HCT116 (cell line): ENCODE results near the gene SHC1. TPM values are rescaled to one million over a fixed set of nuclear protein-coding genes. Genes with fewer than 3 reads are reported as not detected.

Experiments used
- ATAC-seq: fragments of 200-7000 bp; cut with Tn5 transposase; 2 replicates; pipeline ENCODE4 v1.9.1; 2020; ENCODE audit warnings: mild to moderate bottlenecking, moderate library complexity
- BruUV-seq: library from RNA; stranded (reverse); fragments of 400-500 nt; replicated peaks from 2 replicates; lab custom pipeline; 2021; lab: Mats Ljungman, UMichigan
- CTCF ChIA-PET: fragments of 300-600 bp; sonication (Branson Sonifier 250); formaldehyde crosslinking; loops from one replicate; lab custom pipeline; 2021; ENCODE audit warnings: antibody characterized with exemption; lab: Charles Lee
- POLR2A ChIA-PET: fragments of 300-600, 350-600 bp; sonication (Branson Sonifier 250); formaldehyde crosslinking; loops from one replicate; lab custom pipeline; 2021; ENCODE audit warnings: antibody characterized with exemption; lab: Charles Lee
- RAD21 ChIA-PET, 2 experiments: fragments of 300-600 bp; sonication (Branson Sonifier 250); formaldehyde crosslinking; loops; one replicate each; lab custom pipeline; 2023; ENCODE audit warnings: low total read pairs in 2 of 2; ENCODE audit not compliant: uncharacterized antibody in 2 of 2, unreplicated experiment in 2 of 2, low non-redundant PET in 1 of 2; lab: Charles Lee
- DNase-seq: peaks from one replicate; pipeline ENCODE4 v3.0.0-alpha.2; 2010; ENCODE audit warnings: low read depth, low spot score
- H2AFZ ChIP-seq: fragments of 200-600 bp; shearing (Covaris generic), sonication (generic); 2 replicates; pipeline ENCODE4 v1.6.1; 2017; ENCODE audit warnings: low read depth, mixed run types, mixed read lengths, antibody characterized with exemption, low read length; ENCODE audit not compliant: poor library complexity, severe bottlenecking
- H3K27ac ChIP-seq: 2 replicates; pipeline ENCODE4 v1.5.1; 2012; ENCODE audit warnings: low read depth, low read length
- H3K27me3 ChIP-seq: fragments of 200-600 bp; sonication (generic); 2 replicates; pipeline ENCODE4 v1.6.1; 2016; ENCODE audit warnings: mixed run types, low read length, mixed read lengths; ENCODE audit not compliant: insufficient read depth
- H3K36me3 ChIP-seq, 2 experiments: fragments of 200-500 bp in 1 of 2; fragments of 200-600 bp in 1 of 2; sonication (Bioruptor generic) in 1 of 2; sonication (generic) in 1 of 2; 2 replicates each; pipeline versions ENCODE4 v1.5.1 to v1.6.1; 2014 to 2016; ENCODE audit warnings: low read length in 2 of 2, inconsistent platforms in 1 of 2, mixed read lengths in 1 of 2, mixed run types in 1 of 2; ENCODE audit not compliant: insufficient read depth in 2 of 2, control insufficient read depth in 1 of 2
- H3K4me1 ChIP-seq, 2 experiments: fragments of 200-600 bp in 1 of 2; sonication (generic) in 1 of 2; 2 replicates each; pipeline versions ENCODE4 v1.5.1 to v1.6.1; 2012 to 2017; ENCODE audit warnings: low read length in 2 of 2, inconsistent platforms in 1 of 2, mild to moderate bottlenecking in 1 of 2, mixed read lengths in 1 of 2, mixed run types in 1 of 2, moderate library complexity in 1 of 2; ENCODE audit not compliant: insufficient read depth in 2 of 2, control insufficient read depth in 1 of 2
- H3K4me2 ChIP-seq: fragments of 200-600 bp; sonication (generic); 2 replicates; pipeline ENCODE4 v1.6.1; 2017; ENCODE audit warnings: mixed run types, low read length, mixed read lengths
- H3K4me3 ChIP-seq, 2 experiments: fragments of 200-600 bp in 1 of 2; sonication (generic) in 1 of 2; replicated peaks in 1 of 2; 2 replicates each; pipeline ENCODE4 v1.5.1; 2011 to 2016; ENCODE audit warnings: low read length in 2 of 2, control low read depth in 1 of 2, low read depth in 1 of 2, mild to moderate bottlenecking in 1 of 2, mixed read lengths in 1 of 2, mixed run types in 1 of 2
- H3K79me2 ChIP-seq: fragments of 200-600 bp; sonication (generic); 2 replicates; pipeline ENCODE4 v1.6.1; 2017; ENCODE audit warnings: mild to moderate bottlenecking, mixed run types, low read length, moderate library complexity, mixed read lengths; ENCODE audit not compliant: insufficient read depth
- H3K9ac ChIP-seq: fragments of 200-600 bp; sonication (generic); 2 replicates; pipeline ENCODE4 v1.6.1; 2016; ENCODE audit warnings: low read length, mixed read lengths
- H3K9me2 ChIP-seq: fragments of 200-600 bp; sonication (generic), shearing (Covaris generic); 2 replicates; pipeline ENCODE4 v1.6.1; 2017; ENCODE audit warnings: mixed run types, mild to moderate bottlenecking, moderate library complexity; ENCODE audit not compliant: insufficient read depth
- H3K9me3 ChIP-seq, 2 experiments: fragments of 200-500 bp in 1 of 2; fragments of 200-600 bp in 1 of 2; sonication (Bioruptor generic) in 1 of 2; sonication (generic) in 1 of 2; 2 replicates each; pipeline ENCODE4 v1.6.1; 2014 to 2017; ENCODE audit warnings: low read length in 2 of 2, mixed read lengths in 2 of 2, inconsistent platforms in 1 of 2, low read depth in 1 of 2, mild to moderate bottlenecking in 1 of 2, mixed run types in 1 of 2, moderate library complexity in 1 of 2; ENCODE audit not compliant: control insufficient read depth in 1 of 2, insufficient read depth in 1 of 2
- H4K20me1 ChIP-seq: fragments of 200-600 bp; sonication (generic), shearing (Covaris generic); 2 replicates; pipeline ENCODE4 v1.6.1; 2017; ENCODE audit warnings: mixed run types, mild to moderate bottlenecking, moderate library complexity; ENCODE audit not compliant: insufficient read depth
- CBX3 ChIP-seq: IDR thresholded peaks from 2 replicates; pipeline ENCODE4 v1.6.1; 2012; ENCODE audit warnings: low read depth
- CEBPB ChIP-seq: IDR thresholded peaks from 2 replicates; pipeline ENCODE4 v1.6.1; 2012; ENCODE audit warnings: low read depth
- EGR1 ChIP-seq: IDR thresholded peaks from 2 replicates; pipeline ENCODE4 v1.6.1; 2012; ENCODE audit warnings: low read depth
- ELF1 ChIP-seq: IDR thresholded peaks from 2 replicates; pipeline ENCODE4 v1.6.1; 2012; ENCODE audit warnings: low read depth, borderline replicate concordance
- EZH2phosphoT487 ChIP-seq: fragments of 200-600 bp; IDR thresholded peaks from 2 replicates; pipeline ENCODE4 v1.6.1; 2018; ENCODE audit warnings: antibody characterized with exemption, borderline replicate concordance
- FOSL1 ChIP-seq: IDR thresholded peaks from 2 replicates; pipeline ENCODE4 v1.6.1; 2012; ENCODE audit warnings: low read depth
- JUND ChIP-seq: IDR thresholded peaks from 2 replicates; pipeline ENCODE4 v1.6.1; 2012
- POLR2A ChIP-seq: IDR thresholded peaks from 2 replicates; pipeline ENCODE4 v1.7.0; 2011; ENCODE audit warnings: borderline replicate concordance; ENCODE audit not compliant: insufficient read depth, insufficient read length; ENCODE audit errors: extremely low read depth
- RAD21 ChIP-seq: IDR thresholded peaks from 2 replicates; pipeline ENCODE4 v1.6.1; 2012; ENCODE audit warnings: low read depth, mild to moderate bottlenecking
- SIN3A ChIP-seq: IDR thresholded peaks from 2 replicates; pipeline ENCODE4 v1.6.1; 2012; ENCODE audit warnings: low read depth
- SRF ChIP-seq: IDR thresholded peaks from 2 replicates; pipeline ENCODE4 v1.6.1; 2012; ENCODE audit warnings: low read depth
- ZFX ChIP-seq: fragments of 450-650 bp; IDR thresholded peaks from 2 replicates; pipeline ENCODE4 v1.6.1; 2017
- ZNF274 ChIP-seq: fragments of 200-500 bp; sonication (Bioruptor generic); IDR thresholded peaks from 2 replicates; pipeline ENCODE4 v1.6.1; 2014; ENCODE audit warnings: mild to moderate bottlenecking, low read depth, low read length, inconsistent platforms
- intact Hi-C: fragments of 100-400 bp; cut with micrococcal nuclease; formaldehyde crosslinking; loops from 2 replicates; pipeline ENCODE4 v1.10.0; 2022
- total RNA-seq: library from RNA; stranded (reverse); gene quantifications from one replicate; pipeline ENCODE4 v1.2.1, GENCODE V29; 2021; ENCODE audit not compliant: unreplicated experiment
- TF ChIP-seq, protein P1 (sequence below): IDR thresholded peaks from 2 replicates; pipeline ENCODE4 v1.6.1; 2012; ENCODE audit warnings: low read depth
- TF ChIP-seq, protein P2 (sequence below), 3 experiments: fragments of 200-600 bp in 1 of 3; sonication (generic) in 1 of 3; IDR thresholded peaks in 2 of 3; conservative IDR thresholded peaks in 1 of 3; 2 replicates each; pipeline ENCODE4 v1.5.1; 2012 to 2017; ENCODE audit warnings: low read depth in 2 of 3, low read length in 2 of 3, antibody characterized with exemption in 1 of 3, borderline replicate concordance in 1 of 3, control low read depth in 1 of 3, mild to moderate bottlenecking in 1 of 3, mixed read lengths in 1 of 3, mixed run types in 1 of 3, moderate library complexity in 1 of 3; ENCODE audit not compliant: insufficient read depth in 1 of 3
- TF ChIP-seq, protein P3 (sequence below): IDR thresholded peaks from 2 replicates; pipeline ENCODE4 v1.6.1; 2012
- TF ChIP-seq, protein P4 (sequence below): IDR thresholded peaks from 2 replicates; pipeline ENCODE4 v1.6.1; 2012

SHC1 gene
- total RNA-seq, 1 experiment from 2014 or later = 148 TPM

DNA sequence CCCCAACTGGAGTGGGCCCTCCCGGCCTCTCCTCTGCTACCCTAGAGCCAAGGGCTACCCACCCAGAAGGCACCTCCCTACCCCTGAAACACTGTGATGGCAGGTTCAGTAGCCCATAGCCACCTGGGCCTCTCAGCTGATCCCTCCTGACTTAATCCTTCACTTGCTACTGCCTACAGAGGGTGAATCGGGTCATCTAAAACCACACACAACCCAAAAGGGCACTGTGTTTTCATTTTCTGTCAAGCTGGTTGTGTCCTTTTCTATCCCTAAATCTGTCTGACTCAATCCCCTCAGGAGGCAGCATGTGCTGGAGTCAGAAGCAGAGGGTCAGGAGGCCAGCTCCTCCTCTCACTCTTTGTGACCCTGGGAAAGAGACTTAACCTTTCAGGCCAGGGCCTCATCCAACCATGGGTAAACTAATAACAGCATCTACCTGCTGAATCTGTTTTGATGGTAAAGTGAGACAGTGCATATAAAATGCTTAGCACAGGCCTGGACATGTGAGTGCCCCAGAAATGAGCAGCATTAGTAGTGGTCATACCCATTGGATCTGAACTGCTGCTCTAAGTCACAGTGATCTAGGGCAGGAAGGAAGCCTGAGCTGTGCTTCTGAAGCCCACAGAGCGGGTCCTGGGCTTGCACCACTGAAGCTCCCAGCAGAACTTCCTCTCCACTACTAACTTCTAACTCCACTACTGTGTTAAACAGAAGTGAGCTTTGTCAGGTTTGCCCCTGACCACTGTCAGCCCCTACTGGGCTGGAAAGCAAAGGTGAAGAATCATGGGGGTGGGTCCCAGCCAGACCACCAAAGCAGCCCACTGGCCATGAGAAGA, 45.0 kb downstream of the SHC1 start:
- no peaks in the 10 kb centered on the region for H3K9me2 ChIP-seq
- H3K27me3 ChIP-seq = no peaks in the 10 kb centered on the region
- no peaks in the 10 kb centered on the region for H3K79me2 ChIP-seq
- intact Hi-C loops = no loop called here
- DNase-seq (no peak), ATAC-seq (no peak)
- CTCF ChIA-PET = no interaction called here
- H3K36me3 ChIP-seq = peaks cover 0 to 3% of the 10 kb centered on the region in 2 experiments; a peak in 1 of 4 replicates
- no peak overlapping the region for H3K4me3 ChIP-seq
- TF ChIP-seq, protein P1, sequence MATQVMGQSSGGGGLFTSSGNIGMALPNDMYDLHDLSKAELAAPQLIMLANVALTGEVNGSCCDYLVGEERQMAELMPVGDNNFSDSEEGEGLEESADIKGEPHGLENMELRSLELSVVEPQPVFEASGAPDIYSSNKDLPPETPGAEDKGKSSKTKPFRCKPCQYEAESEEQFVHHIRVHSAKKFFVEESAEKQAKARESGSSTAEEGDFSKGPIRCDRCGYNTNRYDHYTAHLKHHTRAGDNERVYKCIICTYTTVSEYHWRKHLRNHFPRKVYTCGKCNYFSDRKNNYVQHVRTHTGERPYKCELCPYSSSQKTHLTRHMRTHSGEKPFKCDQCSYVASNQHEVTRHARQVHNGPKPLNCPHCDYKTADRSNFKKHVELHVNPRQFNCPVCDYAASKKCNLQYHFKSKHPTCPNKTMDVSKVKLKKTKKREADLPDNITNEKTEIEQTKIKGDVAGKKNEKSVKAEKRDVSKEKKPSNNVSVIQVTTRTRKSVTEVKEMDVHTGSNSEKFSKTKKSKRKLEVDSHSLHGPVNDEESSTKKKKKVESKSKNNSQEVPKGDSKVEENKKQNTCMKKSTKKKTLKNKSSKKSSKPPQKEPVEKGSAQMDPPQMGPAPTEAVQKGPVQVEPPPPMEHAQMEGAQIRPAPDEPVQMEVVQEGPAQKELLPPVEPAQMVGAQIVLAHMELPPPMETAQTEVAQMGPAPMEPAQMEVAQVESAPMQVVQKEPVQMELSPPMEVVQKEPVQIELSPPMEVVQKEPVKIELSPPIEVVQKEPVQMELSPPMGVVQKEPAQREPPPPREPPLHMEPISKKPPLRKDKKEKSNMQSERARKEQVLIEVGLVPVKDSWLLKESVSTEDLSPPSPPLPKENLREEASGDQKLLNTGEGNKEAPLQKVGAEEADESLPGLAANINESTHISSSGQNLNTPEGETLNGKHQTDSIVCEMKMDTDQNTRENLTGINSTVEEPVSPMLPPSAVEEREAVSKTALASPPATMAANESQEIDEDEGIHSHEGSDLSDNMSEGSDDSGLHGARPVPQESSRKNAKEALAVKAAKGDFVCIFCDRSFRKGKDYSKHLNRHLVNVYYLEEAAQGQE = no peak
- TF ChIP-seq ELF1 = no peak
- no peak for TF ChIP-seq EGR1
- TF ChIP-seq JUND = no peak
- TF ChIP-seq SRF = no peak
- TF ChIP-seq RAD21 = no peak
- TF ChIP-seq, protein P2, sequence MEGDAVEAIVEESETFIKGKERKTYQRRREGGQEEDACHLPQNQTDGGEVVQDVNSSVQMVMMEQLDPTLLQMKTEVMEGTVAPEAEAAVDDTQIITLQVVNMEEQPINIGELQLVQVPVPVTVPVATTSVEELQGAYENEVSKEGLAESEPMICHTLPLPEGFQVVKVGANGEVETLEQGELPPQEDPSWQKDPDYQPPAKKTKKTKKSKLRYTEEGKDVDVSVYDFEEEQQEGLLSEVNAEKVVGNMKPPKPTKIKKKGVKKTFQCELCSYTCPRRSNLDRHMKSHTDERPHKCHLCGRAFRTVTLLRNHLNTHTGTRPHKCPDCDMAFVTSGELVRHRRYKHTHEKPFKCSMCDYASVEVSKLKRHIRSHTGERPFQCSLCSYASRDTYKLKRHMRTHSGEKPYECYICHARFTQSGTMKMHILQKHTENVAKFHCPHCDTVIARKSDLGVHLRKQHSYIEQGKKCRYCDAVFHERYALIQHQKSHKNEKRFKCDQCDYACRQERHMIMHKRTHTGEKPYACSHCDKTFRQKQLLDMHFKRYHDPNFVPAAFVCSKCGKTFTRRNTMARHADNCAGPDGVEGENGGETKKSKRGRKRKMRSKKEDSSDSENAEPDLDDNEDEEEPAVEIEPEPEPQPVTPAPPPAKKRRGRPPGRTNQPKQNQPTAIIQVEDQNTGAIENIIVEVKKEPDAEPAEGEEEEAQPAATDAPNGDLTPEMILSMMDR (IDR thresholded peaks at IDR 0.05 in 2 of 3, conservative IDR thresholded peaks at IDR 0.05 in 1 of 3; ENCODE audit: borderline replicate concordance in 1 of 3, insufficient read depth in 1 of 3, low read depth in 2 of 3, low read length in 2 of 3) = no peak
- TF ChIP-seq, protein P3, sequence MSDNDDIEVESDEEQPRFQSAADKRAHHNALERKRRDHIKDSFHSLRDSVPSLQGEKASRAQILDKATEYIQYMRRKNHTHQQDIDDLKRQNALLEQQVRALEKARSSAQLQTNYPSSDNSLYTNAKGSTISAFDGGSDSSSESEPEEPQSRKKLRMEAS = no peak
- no peak for TF ChIP-seq CEBPB
- TF ChIP-seq ZNF274 = no peak
- TF ChIP-seq SIN3A = no peak
- TF ChIP-seq, protein P4, sequence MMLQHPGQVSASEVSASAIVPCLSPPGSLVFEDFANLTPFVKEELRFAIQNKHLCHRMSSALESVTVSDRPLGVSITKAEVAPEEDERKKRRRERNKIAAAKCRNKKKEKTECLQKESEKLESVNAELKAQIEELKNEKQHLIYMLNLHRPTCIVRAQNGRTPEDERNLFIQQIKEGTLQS = no peak
- no peak for TF ChIP-seq ZFX
- TF ChIP-seq FOSL1 = no peak
- TF ChIP-seq CBX3 = no peak
- no peak for TF ChIP-seq POLR2A
- TF ChIP-seq EZH2phosphoT487 = no peak
- H4K20me1 ChIP-seq = no peaks in the 10 kb centered on the region
- no peaks in the 10 kb centered on the region for H3K9me3 ChIP-seq
- H2AFZ ChIP-seq = no peak overlapping the region
- no peaks in the 10 kb centered on the region for H3K4me1 ChIP-seq
- H3K27ac ChIP-seq = no peak overlapping the region
- no peak overlapping the region for H3K4me2 ChIP-seq
- BruUV-seq = no TSS peak
- RAD21 ChIA-PET = no interaction called here
- POLR2A ChIA-PET = no interaction called here
- H3K9ac ChIP-seq = no peak overlapping the region
